ENCODE results near the gene IL21.
"Not testable (repeated sequence)": the region's sequence is repeated elsewhere in the genome, so short reads cannot be mapped to it uniquely, and the experiment has no call there.

The IL21 gene

GRCh38 chr4:122576261-122577188 lies 44.3 kb downstream of the IL21 start:
- peak; percentile 46 for DNase-seq

GRCh38 chr4:122574347-122574746 lies 46.5 kb downstream of the IL21 start:
- DNase-seq, result not testable (repeated sequence)

- no peak for DNase-seq
Observed at GRCh38 chr4:122562449-122562848, 58.4 kb downstream of the IL21 start.
